ACHN (cell line): ENCODE results near the gene B3GNT7.
"Not testable (repeated sequence)": the region's sequence is repeated elsewhere in the genome, so short reads cannot be mapped to it uniquely, and the experiment has no call there.

ENCODE experiments used
- DNase-seq: peaks from one replicate; pipeline ENCODE4 v3.0.0-alpha.2; 2015
- in situ Hi-C: cut with HindIII; loops from 2 replicates; pipeline ENCODE4 v1.10.0; 2017; ENCODE audit warnings: low sequenced_read_pairs, low pct_ligation_motif_present, low pct_unique_long_range_greater_than_20kb

B3GNT7 gene

DNA sequence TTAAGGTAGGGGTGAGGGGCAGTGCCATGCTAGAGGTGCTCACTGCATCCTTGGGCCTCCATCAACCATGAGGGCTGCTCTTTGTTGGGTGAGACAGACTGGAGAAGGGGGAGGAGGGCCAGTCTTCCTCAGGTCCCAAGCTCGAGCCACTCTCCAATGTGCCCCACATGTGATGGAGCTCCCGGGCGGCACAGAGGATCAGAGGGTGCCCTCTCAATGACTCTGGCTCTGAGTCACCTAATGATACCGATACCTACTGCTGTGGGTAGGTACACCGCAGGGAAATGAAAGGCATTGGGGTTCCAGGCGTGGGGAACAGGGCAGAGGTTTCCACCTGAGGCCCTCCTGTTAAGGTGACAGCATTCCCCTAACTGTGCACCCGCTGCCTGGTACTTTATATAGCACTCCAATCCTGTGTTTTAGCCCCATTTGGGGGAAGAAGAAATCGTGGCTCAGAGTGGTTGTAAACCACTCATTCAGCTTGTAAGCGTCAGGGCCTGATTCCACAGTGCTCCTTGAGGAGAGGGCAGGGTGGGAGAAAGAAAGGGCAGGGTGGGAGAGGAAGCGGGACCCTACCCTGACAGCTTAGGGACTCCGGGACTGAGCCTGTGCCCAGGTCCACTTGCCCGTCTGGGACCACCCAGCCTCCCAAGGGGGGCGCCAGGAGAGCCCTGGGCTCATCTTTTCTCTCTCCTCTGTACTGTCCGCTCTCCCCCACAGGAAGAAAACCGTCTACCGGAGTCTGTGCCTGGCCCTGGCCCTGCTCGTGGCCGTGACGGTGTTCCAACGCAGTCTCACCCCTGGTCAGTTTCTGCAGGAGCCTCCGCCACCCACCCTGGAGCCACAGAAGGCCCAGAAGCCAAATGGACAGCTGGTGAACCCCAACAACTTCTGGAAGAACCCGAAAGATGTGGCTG lies 1.8 kb downstream of the B3GNT7 start:
- in situ Hi-C loops: no loop called here
- DNase-seq: no peak

DNA sequence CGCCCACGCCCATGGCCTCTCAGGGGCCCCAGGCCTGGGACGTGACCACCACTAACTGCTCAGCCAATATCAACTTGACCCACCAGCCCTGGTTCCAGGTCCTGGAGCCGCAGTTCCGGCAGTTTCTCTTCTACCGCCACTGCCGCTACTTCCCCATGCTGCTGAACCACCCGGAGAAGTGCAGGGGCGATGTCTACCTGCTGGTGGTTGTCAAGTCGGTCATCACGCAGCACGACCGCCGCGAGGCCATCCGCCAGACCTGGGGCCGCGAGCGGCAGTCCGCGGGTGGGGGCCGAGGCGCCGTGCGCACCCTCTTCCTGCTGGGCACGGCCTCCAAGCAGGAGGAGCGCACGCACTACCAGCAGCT lies 2.4 kb downstream of the B3GNT7 start:
- DNase-seq: no peak
- in situ Hi-C loops: no loop called here

DNA sequence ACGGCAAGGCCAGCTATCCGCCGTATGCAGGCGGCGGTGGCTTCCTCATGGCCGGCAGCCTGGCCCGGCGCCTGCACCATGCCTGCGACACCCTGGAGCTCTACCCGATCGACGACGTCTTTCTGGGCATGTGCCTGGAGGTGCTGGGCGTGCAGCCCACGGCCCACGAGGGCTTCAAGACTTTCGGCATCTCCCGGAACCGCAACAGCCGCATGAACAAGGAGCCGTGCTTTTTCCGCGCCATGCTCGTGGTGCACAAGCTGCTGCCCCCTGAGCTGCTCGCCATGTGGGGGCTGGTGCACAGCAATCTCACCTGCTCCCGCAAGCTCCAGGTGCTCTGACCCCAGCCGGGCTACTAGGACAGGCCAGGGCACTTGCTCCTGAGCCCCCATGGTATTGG lies 3.1 kb downstream of the B3GNT7 start:
- in situ Hi-C loops: no loop called here
- no peak for DNase-seq

GRCh38 chr2:231399046-231399852 lies 3.7 kb downstream of the B3GNT7 start:
- in situ Hi-C loops: no loop called here
- no peak for DNase-seq

DNA sequence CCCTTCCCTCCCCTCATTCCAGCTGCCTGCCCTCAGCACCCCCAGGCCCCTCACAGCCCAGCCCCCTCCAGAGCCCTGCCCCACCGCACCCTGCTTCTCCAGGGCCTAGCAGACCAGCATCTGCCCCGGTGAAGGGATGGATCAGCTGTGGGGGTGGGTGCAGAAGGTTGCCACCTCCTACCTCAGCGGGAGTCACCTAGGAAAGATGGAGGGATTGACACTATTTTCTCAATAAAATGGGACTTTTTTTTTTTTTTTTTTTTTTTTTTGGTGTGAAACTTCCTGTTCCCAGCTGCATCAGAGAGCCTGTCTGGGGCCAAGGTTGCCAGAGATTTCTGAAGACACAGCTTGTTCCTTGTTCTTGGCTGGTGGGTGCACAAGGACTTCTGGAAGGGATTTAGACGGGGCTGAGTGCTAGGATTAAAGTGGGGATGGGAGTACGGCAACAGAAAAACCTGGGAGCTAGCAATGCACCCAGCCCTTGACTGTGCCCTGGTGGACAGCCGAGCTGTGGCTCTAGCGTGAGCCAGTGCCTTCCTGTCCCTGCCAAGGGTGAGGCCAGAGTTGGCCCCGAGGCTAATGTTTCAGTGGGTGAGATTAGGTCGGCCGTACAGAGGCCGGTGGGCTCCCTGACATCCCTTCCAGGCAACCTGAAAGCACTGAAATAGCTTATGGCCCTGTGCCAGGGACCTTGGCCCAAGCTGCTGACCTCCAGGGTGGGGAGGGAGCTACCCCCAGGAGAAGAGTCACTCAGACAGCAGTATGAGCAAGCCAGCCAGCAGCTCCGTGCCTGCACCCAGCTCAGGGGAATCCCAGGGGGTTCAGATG lies 4.6 kb downstream of the B3GNT7 start:
- in situ Hi-C loops: loop anchor here (25.0 kb wide), 1 partner anchor 188 kb away; no protein-coding TSS in a partner anchor
- peak; percentile 48 for DNase-seq

DNA sequence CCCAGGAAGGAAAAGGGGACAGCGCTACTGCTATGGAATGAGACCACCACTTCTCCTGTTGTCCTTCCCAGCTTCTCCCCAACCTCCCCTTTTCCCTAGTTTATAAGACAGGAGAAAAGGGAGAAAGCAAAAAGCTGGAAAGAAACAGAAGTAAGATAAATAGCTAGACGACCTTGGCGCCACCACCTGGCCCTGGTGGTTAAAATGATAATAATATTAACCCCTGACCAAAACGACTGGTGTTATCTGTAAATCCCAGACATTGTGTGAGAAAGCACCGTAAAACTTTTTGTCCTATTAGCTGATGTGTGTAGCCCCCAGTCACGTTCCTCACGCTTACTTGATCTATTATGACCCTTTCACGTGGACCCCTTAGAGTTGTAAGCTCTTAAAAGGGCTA lies 5.2 kb downstream of the B3GNT7 start:
- not testable (repeated sequence) for DNase-seq
- in situ Hi-C loops: loop anchor here (25.0 kb wide), 1 partner anchor 188 kb away; no protein-coding TSS in a partner anchor

- not testable (repeated sequence) for DNase-seq
- in situ Hi-C loops: loop anchor here (25.0 kb wide), 1 partner anchor 189 kb away; no protein-coding TSS in a partner anchor
Observed at GRCh38 chr2:231401101-231401500, 5.6 kb downstream of the B3GNT7 start.

DNA sequence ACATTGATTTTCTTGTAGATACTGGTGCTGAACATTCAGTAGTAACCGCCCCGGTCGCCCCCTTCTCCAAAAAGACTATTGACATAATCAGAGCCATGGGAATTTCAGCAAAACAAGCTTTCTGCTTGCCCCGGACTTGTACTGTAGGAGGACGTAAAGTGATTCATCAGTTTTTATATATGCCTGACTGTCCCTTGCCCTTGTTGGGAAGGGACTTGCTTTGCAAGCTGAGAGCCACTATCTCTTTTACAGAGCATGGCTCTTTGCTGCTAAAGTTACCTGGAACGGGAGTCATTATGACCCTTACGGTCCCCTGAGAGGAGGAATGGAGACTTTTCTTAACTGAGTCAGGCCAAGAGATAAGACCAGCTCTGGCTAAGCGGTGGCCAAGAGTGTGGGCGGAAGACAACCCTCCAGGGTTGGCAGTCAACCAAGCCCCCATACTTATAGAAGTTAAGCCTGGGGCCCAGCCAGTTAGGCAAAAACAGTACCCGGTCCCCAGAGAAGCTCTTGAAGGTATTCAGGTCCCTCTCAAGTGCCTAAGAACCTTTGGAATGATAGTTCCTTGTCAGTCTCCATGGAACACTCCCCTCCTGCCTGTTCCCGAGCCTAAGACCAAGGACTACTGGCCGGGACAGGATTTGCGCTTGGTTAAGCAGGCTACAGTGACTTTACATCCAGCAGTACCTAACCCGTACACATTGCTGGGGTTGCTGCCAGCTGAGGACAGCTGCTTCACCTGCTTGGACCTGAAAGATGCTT lies 8.1 kb downstream of the B3GNT7 start:
- in situ Hi-C loops: loop anchor here (25.0 kb wide), 1 partner anchor 191 kb away; no protein-coding TSS in a partner anchor

DNA sequence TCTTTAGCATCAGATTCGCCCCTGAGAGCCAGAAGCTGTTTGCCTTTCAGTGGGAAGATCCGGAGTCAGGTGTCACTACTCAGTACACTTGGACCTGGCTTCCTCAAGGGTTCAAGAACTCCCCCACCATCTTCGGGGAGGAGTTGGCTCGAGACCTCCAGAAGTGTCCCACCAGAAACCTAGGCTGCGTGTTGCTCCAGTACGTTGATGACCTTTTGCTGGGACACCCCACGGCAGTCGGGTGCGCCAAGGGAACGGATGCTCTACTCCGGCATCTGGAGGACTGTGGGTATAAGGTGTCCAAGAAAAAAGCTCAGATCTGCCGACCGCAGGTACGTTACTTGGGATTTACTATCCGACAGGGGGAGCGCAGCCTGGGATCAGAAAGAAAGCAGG lies 8.7 kb downstream of the B3GNT7 start:
- in situ Hi-C loops: loop anchor here (25.0 kb wide), 1 partner anchor 192 kb away; no protein-coding TSS in a partner anchor

More for the DNA sequence above, 8.1 kb downstream of the B3GNT7 start:
- DNase-seq: peak; percentile 24

DNA sequence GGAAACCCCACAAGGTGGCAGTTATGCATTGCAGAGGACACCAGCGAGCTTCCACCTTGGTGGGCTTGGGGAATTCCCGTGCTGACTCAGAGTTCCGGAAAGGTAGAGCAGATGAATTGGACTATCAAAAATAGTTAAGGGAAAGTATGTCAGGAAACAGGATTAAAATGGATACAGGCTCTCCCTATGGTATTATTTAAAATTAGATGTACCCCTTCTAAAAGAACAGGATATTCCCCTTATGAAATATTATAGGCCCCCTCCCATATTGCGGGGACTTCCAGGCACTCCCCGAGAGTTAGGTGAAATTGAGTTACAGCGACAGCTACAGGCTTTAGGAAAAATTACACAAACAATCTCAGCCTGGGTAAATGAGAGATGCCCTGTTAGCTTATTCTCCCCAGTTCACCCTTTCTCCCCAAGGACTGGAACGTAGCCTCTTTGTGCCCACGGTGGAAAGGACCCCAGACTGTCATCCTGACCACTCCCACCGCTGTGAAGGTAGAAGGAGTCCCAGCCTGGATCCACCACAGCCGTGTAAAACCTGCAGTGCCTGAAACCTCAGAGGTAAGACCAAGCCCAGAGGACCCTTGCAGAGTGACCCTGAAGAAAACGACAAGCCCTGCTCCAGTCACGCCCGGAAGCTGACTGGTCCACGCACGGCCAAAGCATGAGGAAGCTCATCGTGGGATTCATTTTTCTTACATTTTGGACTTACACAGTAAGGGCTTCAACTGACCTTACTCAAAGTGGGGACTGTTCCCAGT lies 10.3 kb downstream of the B3GNT7 start:
- in situ Hi-C loops: loop anchor here (25.0 kb wide), 1 partner anchor 193 kb away; no protein-coding TSS in a partner anchor
- DNase-seq: not testable (repeated sequence)

More for the DNA sequence above, 8.7 kb downstream of the B3GNT7 start:
- DNase-seq: not testable (repeated sequence)

DNA sequence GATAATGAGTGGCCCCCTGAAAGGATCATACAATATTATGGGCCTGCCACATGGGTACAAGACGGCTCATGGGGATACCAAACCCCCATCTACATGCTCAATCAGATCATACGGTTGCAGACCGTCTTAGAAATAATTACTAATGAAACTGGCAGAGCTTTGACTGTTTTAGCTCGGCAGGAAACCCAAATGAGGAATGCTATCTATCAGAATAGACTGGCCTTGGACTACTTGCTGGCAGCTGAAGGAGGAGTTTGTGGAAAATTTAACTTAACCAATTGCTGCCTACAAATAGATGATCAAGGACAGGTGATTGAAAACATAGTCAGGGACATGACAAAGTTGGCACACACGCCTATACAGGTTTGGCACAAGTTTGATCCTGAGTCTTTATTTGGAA lies 12.2 kb downstream of the B3GNT7 start:
- in situ Hi-C loops: loop anchor here (25.0 kb wide), 1 partner anchor 195 kb away; no protein-coding TSS in a partner anchor
- not testable (repeated sequence) for DNase-seq

- in situ Hi-C loops: loop anchor here (25.0 kb wide), 1 partner anchor 196 kb away; no protein-coding TSS in a partner anchor
- DNase-seq: peak; percentile 23
Observed at GRCh38 chr2:231408304-231408703, 12.8 kb downstream of the B3GNT7 start.

DNA sequence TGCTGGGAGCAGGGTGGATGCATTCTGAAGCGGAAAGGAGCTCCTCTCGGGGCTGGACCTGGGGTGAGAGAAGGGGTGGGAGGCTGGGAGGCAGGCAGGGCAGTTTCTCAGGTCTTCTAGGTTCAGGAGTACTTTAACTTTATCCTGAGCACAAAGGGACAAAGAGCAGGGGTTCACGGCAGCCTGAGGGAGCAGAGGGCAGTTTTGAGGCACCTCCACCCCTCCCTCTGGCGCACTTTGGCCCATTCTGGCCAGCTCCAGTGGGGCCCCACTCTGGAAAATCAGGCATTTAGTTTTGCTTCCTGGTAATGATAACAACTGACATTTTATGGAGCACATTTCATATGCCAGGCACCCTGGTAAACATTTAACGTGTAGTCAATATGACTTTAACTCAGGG lies 14.3 kb downstream of the B3GNT7 start:
- in situ Hi-C loops: loop anchor here (10.0 to 25.0 kb wide), 2 partner anchors 85 to 197 kb away; no protein-coding TSS in a partner anchor
- no peak for DNase-seq

- in situ Hi-C loops: loop anchor here (10.0 to 25.0 kb wide), 2 partner anchors 86 to 198 kb away; no protein-coding TSS in a partner anchor
- DNase-seq: peak; percentile 30
Observed at GRCh38 chr2:231410293-231411004, 14.9 kb downstream of the B3GNT7 start.

- in situ Hi-C loops: loop anchor here (10.0 to 25.0 kb wide), 2 partner anchors 86 to 199 kb away; no protein-coding TSS in a partner anchor
- DNase-seq: no peak
Observed at GRCh38 chr2:231411237-231411636, 15.7 kb downstream of the B3GNT7 start.
